Measurements from ENCODE around the gene AQP6.

The AQP6 gene

DNA sequence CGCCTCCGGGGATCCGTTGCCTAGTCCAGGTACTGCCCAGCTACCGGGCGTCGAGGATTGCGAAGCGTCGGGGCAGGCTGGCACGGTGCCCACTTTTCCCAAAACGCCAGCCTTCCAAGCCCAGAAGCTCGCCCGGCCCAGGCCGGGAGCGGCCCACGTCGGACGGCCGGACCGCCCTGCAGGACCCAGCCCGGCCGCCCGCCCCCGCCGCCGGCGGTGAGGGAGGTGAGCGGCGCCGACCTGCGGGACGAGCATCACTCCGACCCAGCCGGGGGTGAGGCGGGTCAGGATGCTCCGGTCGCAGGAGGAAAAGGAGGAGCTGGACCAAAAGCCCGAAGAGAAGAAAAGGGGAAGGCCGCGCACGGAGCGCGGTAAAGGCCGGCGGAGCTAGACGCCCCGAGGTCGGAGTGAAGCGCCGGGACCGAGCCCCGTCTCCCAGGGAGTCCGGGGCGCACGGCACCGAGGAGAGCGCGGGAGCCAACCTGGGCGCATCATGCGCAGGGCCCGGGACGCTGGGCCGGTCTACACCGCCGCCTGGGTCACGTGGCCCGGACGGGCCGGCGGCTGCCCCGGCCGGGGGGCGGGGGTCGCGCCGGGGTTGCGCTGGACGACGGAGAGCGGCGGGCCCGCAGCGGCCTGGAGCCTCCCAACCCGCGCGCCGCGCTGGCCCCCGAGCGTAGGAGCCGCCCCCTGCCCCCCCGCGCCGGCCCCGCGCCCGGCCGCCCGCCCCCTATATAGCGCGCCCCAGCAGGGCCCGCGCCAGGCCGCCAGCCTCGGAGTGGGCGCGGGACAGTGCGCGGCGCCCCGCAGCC, 11.4 kb upstream of the AQP6 start, which contains the start of gene AQP5:
TSS of gene AQP5 (plus strand) at position 762 of the 812 bp plus-strand sequence. CDS start 146 bp downstream, outside the sequence.
- no peaks in the 10 kb centered on the region for H3K36me3 ChIP-seq (ENCODE audit: insufficient read depth)
- H3K27ac ChIP-seq, result no peak within 1 kb of the TSS
- no peak within 1 kb of the TSS for H2AFZ ChIP-seq (ENCODE audit: low read depth)
- no peak within 1 kb of the TSS for H3K4me2 ChIP-seq
- no peak within 1 kb of the TSS for H3K9ac ChIP-seq
- TF ChIP-seq, protein P1, sequence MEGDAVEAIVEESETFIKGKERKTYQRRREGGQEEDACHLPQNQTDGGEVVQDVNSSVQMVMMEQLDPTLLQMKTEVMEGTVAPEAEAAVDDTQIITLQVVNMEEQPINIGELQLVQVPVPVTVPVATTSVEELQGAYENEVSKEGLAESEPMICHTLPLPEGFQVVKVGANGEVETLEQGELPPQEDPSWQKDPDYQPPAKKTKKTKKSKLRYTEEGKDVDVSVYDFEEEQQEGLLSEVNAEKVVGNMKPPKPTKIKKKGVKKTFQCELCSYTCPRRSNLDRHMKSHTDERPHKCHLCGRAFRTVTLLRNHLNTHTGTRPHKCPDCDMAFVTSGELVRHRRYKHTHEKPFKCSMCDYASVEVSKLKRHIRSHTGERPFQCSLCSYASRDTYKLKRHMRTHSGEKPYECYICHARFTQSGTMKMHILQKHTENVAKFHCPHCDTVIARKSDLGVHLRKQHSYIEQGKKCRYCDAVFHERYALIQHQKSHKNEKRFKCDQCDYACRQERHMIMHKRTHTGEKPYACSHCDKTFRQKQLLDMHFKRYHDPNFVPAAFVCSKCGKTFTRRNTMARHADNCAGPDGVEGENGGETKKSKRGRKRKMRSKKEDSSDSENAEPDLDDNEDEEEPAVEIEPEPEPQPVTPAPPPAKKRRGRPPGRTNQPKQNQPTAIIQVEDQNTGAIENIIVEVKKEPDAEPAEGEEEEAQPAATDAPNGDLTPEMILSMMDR (conservative IDR thresholded peaks at IDR 0.05; ENCODE audit: low read depth, low read length), result no peak
- no peaks in the 10 kb centered on the region for H4K20me1 ChIP-seq (ENCODE audit: insufficient read depth)
- no peaks in the 10 kb centered on the region for H3K79me2 ChIP-seq (ENCODE audit: insufficient read depth, low read depth)
- H3K27me3 ChIP-seq (ENCODE audit: insufficient read depth, low read depth), result peaks cover 69% of the 10 kb centered on the region
- H3K4me1 ChIP-seq (ENCODE audit: low read depth, poor library complexity, severe bottlenecking), result no peaks in the 10 kb centered on the region
- H3K4me3 ChIP-seq (IDR thresholded peaks at IDR 0.05; ENCODE audit: insufficient read depth, low read depth, low read length), result no peak within 1 kb of the TSS

DNA sequence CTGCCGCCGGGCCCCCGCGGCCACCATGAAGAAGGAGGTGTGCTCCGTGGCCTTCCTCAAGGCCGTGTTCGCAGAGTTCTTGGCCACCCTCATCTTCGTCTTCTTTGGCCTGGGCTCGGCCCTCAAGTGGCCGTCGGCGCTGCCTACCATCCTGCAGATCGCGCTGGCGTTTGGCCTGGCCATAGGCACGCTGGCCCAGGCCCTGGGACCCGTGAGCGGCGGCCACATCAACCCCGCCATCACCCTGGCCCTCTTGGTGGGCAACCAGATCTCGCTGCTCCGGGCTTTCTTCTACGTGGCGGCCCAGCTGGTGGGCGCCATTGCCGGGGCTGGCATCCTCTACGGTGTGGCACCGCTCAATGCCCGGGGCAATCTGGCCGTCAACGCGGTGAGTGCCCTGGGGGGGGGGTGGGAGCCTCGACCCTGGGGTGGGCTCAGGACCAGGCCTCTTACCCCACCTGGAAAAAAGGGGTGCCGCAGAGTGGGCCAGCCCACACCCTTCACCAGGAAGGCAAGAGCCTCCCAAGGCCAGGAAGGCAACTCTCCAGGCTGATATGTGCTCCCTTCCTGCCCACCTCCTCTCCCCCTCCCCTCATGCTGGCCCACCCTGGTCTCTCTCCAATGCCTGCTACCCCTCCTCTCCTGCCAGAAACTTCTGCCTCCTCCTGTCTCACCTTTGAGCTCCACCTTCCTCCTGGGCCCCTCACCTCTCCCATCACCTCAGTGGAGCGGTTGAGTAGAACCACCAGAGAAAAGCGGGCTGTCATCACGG, 10.6 kb upstream of the AQP6 start:
- Histone ChIP-seq H3K79me2 (ENCODE audit: insufficient read depth, low read depth) (no peaks in the 10 kb centered on the region), H2AFZ (ENCODE audit: low read depth) (no peak overlapping the region), H3K4me2 (no peak overlapping the region), H4K20me1 (ENCODE audit: insufficient read depth) (no peaks in the 10 kb centered on the region), H3K4me3 (IDR thresholded peaks at IDR 0.05; ENCODE audit: insufficient read depth, low read depth, low read length) (no peak overlapping the region), H3K9ac (no peak overlapping the region), H3K27ac (no peak overlapping the region), H3K4me1 (ENCODE audit: low read depth, poor library complexity, severe bottlenecking) (peaks cover 4% of the 10 kb centered on the region), H3K36me3 (ENCODE audit: insufficient read depth) (no peaks in the 10 kb centered on the region), H3K27me3 (ENCODE audit: insufficient read depth, low read depth) (peaks cover 72% of the 10 kb centered on the region)
- TF ChIP-seq, protein P1 (conservative IDR thresholded peaks at IDR 0.05; ENCODE audit: low read depth, low read length), result no peak

DNA sequence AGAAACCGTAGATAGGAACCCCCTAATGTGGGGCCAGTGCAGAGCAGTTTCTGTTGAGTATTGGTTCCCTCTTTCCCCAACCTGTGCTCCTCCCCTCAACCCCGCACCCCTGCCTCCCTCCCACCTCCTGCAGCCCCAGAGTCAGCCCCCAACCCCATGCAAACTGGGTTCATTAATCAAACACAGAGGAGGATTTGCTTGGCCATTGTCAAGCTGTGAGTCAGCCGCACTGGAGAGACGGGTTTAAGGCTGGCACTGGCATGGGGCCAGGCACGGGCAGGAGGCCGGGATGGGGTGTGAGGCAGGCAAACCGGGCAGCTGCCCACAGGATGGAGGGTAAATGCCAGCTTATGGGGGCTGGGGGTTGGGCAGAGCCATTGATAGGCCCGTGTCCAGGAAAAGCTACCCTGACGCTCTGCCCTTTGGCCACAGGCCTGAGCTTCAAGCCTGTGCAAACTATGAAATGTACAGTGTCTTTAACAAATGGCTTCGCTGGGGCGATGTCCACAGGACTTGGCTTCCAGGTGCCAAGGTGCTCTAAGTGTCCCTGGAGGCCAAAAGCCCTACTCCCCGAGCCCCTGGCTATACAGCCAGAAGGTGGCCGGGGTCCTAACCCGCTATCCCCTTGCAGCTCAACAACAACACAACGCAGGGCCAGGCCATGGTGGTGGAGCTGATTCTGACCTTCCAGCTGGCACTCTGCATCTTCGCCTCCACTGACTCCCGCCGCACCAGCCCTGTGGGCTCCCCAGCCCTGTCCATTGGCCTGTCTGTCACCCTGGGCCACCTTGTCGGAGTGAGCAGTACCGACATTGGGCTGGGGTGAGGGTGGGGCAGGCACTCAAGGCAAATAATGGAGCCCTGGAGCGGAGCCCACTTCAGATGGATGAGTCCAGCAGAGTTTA, 9.6 kb upstream of the AQP6 start:
- Histone ChIP-seq H3K36me3 (ENCODE audit: insufficient read depth) (no peaks in the 10 kb centered on the region), H3K4me1 (ENCODE audit: low read depth, poor library complexity, severe bottlenecking) (peaks cover 7% of the 10 kb centered on the region), H2AFZ (ENCODE audit: low read depth) (no peak overlapping the region), H4K20me1 (ENCODE audit: insufficient read depth) (no peaks in the 10 kb centered on the region), H3K4me2 (no peak overlapping the region), H3K79me2 (ENCODE audit: insufficient read depth, low read depth) (no peaks in the 10 kb centered on the region), H3K4me3 (IDR thresholded peaks at IDR 0.05; ENCODE audit: insufficient read depth, low read depth, low read length) (no peak overlapping the region), H3K27me3 (ENCODE audit: insufficient read depth, low read depth) (peaks cover 68% of the 10 kb centered on the region), H3K27ac (no peak overlapping the region), H3K9ac (no peak overlapping the region)
- TF ChIP-seq, protein P1 (conservative IDR thresholded peaks at IDR 0.05; ENCODE audit: low read depth, low read length), result no peak
